NCI-H82 treated with DMSO at 0.1 percent for 48 hours (cell line): ENCODE data around the gene OR7C2.

Experiments used
- DNase-seq: peaks from one replicate; lab custom pipeline; 2025; ENCODE audit not compliant: unreplicated experiment; lab: John Stamatoyannopoulos, UW

The OR7C2 gene

DNA sequence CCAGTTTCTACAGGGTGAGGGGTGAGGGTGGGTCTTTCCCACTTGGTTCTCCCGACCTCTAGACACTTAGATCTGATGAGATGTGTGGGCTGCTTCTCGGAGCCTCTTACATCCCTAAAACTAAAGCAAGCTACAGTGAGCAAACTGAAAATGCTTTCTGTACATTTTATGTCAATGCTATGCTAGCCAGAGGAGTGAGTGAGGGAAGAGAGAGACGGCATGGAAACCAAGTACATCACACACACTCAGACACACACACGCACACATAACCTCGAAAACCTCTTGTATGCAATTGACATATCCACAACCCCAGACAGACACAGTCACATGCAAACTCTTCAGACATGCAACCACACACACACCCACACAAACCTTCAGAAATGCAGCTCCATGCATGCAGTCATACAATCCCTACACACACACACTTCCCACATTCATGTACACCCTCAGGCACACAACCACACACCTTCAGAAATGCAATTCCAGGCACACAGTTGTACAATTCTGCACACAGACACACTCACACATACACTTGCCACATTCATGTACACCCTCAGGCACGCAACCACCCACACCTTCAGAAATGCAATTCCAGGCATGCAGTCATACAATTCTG, 37.0 kb downstream of the OR7C2 start:
- DNase-seq: no peak

DNA sequence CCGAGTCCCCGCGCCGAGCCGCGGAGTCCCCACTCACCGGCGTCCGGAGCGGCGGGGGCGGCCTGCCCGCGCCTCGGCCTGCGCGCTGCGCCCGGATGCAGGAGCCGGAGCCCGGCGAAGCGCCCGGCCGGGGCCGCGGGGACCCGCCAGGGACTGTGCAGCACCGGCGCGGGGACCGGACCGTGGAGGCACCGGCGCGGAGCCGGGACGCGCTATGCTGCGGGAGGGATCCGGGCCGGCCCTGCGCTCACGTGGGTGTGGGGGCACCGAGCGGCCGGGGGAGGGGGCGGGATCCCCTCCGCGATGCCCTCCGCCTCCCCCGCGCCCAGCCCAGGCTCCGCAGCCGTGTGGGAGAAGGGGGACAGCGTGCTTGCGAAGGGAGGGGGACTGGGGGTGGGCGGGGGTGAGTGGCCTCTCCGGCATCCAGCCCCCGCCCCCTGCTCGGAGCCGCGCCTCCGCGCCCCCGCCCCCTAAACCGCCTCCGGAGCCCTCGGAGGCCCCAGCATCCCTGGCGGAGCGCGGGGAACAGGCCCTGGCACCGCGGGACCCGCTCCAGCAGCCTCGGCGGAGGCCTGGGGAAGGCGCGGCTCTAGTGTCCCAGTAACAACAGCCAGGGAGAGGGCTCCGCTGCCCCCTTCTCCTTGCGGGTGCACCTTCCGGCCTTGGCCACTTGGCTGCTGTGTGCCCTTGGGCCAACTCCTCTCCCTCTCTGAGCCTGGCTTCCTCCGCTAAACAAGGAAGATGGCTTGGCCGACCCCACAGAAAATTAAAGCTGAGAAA, 38.4 kb downstream of the OR7C2 start, which contains the start of gene SLC1A6:
Gene SLC1A6 (minus strand): TSS at position 389 of the 780 bp plus-strand sequence. CDS start 6,954 bp downstream, outside the sequence.
- DNase-seq: no peak

DNA sequence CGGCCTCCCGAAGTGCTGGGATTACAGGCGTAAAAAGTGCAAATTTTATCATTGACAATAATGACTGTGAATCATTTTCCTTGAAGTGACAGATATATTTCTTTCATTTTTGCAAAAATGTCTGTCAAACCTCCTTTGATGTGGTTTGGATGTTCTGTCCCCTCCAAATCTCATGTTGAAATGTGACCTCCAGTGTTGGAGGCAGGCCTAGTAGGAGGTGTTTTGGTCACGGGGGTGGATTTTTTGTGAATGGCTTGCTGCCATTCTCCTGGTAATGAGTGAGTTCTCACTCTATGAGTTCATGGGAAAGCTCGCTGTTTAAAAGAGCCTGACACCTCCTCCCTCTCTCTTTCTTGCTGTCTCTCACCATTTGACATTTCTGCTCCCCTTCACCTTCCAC, 43.8 kb downstream of the OR7C2 start:
- no peak for DNase-seq
